OCI-LY7 (cell line): Measurements from ENCODE around the gene CCNK. TPM values are rescaled to one million over a fixed set of nuclear protein-coding genes. Genes with fewer than 3 reads are reported as not detected.

Experiments
- BruUV-seq: library from RNA; stranded (reverse); fragments of 400-500 nt; replicated peaks from 2 replicates; lab custom pipeline; 2021; lab: Mats Ljungman, UMichigan
- CTCF ChIA-PET: fragments of 300-600 bp; sonication (Branson Sonifier 250); formaldehyde crosslinking; loops from one replicate; lab custom pipeline; 2022; ENCODE audit warnings: antibody characterized with exemption; ENCODE audit not compliant: unreplicated experiment; lab: Charles Lee
- POLR2A ChIA-PET: fragments of 300-600 bp; sonication (Branson Sonifier 250); formaldehyde crosslinking; loops from one replicate; lab custom pipeline; 2022; ENCODE audit warnings: antibody characterized with exemption; lab: Charles Lee
- DNase-seq: peaks from one replicate; pipeline ENCODE4 v3.0.0-alpha.2; 2015; ENCODE audit warnings: low spot score
- H2AFZ ChIP-seq: fragments of 200-600 bp; sonication (generic), shearing (Covaris generic); 2 replicates; pipeline ENCODE4 v1.6.1; 2014; ENCODE audit warnings: mild to moderate bottlenecking, antibody characterized with exemption, low read length, moderate library complexity
- H3K27ac ChIP-seq: fragments of 200-600 bp; sonication (generic); 2 replicates; pipeline ENCODE4 v1.5.1; 2014; ENCODE audit warnings: mixed run types, low read depth, mild to moderate bottlenecking, moderate library complexity, low read length, inconsistent platforms; ENCODE audit not compliant: poor library complexity, severe bottlenecking
- H3K36me3 ChIP-seq: fragments of 200-600 bp; sonication (generic); 2 replicates; pipeline ENCODE4 v1.6.1; 2014; ENCODE audit warnings: mild to moderate bottlenecking, antibody characterized with exemption, low read length, moderate library complexity, mixed read lengths; ENCODE audit not compliant: insufficient read depth
- H3K4me1 ChIP-seq: fragments of 200-600 bp; sonication (generic); 2 replicates; pipeline ENCODE4 v1.5.1; 2014; ENCODE audit warnings: mild to moderate bottlenecking, low read length; ENCODE audit not compliant: insufficient read depth, poor library complexity, severe bottlenecking
- H3K4me2 ChIP-seq: fragments of 200-600 bp; sonication (generic); 2 replicates; pipeline ENCODE4 v1.6.1; 2014; ENCODE audit warnings: mild to moderate bottlenecking, low read length
- H3K4me3 ChIP-seq: fragments of 200-600 bp; sonication (generic); 2 replicates; pipeline ENCODE4 v1.5.1; 2014; ENCODE audit warnings: mild to moderate bottlenecking, low read depth, low read length; ENCODE audit not compliant: poor library complexity, severe bottlenecking
- H3K79me2 ChIP-seq: fragments of 200-600 bp; sonication (generic); 2 replicates; pipeline ENCODE4 v1.6.1; 2016; ENCODE audit warnings: low read depth, mild to moderate bottlenecking, low read length, moderate library complexity, mixed read lengths; ENCODE audit not compliant: insufficient read depth
- H3K9me2 ChIP-seq: fragments of 200-600 bp; sonication (generic); 2 replicates; pipeline ENCODE4 v1.6.1; 2016; ENCODE audit warnings: mild to moderate bottlenecking, low read length, mixed read lengths; ENCODE audit not compliant: insufficient read depth
- H3K9me3 ChIP-seq: fragments of 200-600 bp; sonication (generic); 2 replicates; pipeline ENCODE4 v1.6.1; 2014; ENCODE audit warnings: mild to moderate bottlenecking, mixed run types, low read length, mixed read lengths
- H4K20me1 ChIP-seq: fragments of 200-600 bp; sonication (generic); 2 replicates; pipeline ENCODE4 v1.6.1; 2014; ENCODE audit warnings: mild to moderate bottlenecking, antibody characterized with exemption, low read length, moderate library complexity, mixed read lengths; ENCODE audit not compliant: insufficient read depth
- EZH2phosphoT487 ChIP-seq: fragments of 200-600 bp; sonication (generic); IDR thresholded peaks from 2 replicates; pipeline ENCODE4 v1.6.1; 2018; ENCODE audit warnings: low read depth, borderline replicate concordance, mild to moderate bottlenecking, mixed run types, antibody characterized with exemption, low read length, moderate library complexity, mixed read lengths
- intact Hi-C: fragments of 100-400 bp; cut with micrococcal nuclease; formaldehyde crosslinking; loops from one replicate; pipeline ENCODE4 v1.10.0; 2022; ENCODE audit not compliant: unreplicated experiment
- total RNA-seq, 2 experiments: library from RNA; depleted of rRNA in 1 of 2; stranded (reverse); fragments of >200 nt in 1 of 2; shearing (Covaris generic) in 1 of 2; gene quantifications; 2 replicates each; pipeline ENCODE4 v1.2.3, GENCODE V29; 2014 to 2022
- TF ChIP-seq, protein P1 (sequence below): fragments of 200-600 bp; sonication (generic); conservative IDR thresholded peaks from 2 replicates; pipeline ENCODE4 v1.5.1; 2014; ENCODE audit warnings: mild to moderate bottlenecking, antibody characterized with exemption, low read length, moderate library complexity, mixed read lengths

CCNK gene
- total RNA-seq, 2 experiments from 2014 or later, result 25.1 to 69.0 TPM

- Histone ChIP-seq H3K36me3 (peaks cover 76% of the 10 kb centered on the region; the same call in 1 of the 2 replicates), H3K9me3 (no peaks in the 10 kb centered on the region), H3K9me2 (no peaks in the 10 kb centered on the region), H3K4me2 (no peak overlapping the region), H3K4me3 (no peak overlapping the region), H3K79me2 (no peaks in the 10 kb centered on the region), H3K4me1 (no peaks in the 10 kb centered on the region), H3K27ac (no peak overlapping the region), H2AFZ (no peak overlapping the region), H4K20me1 (no peaks in the 10 kb centered on the region)
- no peak for DNase-seq
- POLR2A ChIA-PET, result interaction anchor here (0.6 to 2.1 kb wide), 4 partner anchors 9 to 34 kb away, joined by 4 to 8 read pairs (median 6); partner anchors contain the start of genes CCNK and SETD3
- intact Hi-C loops, result no loop called here
- CTCF ChIA-PET, result no interaction called here
- BruUV-seq, result no TSS peak
- TF ChIP-seq, protein P1, sequence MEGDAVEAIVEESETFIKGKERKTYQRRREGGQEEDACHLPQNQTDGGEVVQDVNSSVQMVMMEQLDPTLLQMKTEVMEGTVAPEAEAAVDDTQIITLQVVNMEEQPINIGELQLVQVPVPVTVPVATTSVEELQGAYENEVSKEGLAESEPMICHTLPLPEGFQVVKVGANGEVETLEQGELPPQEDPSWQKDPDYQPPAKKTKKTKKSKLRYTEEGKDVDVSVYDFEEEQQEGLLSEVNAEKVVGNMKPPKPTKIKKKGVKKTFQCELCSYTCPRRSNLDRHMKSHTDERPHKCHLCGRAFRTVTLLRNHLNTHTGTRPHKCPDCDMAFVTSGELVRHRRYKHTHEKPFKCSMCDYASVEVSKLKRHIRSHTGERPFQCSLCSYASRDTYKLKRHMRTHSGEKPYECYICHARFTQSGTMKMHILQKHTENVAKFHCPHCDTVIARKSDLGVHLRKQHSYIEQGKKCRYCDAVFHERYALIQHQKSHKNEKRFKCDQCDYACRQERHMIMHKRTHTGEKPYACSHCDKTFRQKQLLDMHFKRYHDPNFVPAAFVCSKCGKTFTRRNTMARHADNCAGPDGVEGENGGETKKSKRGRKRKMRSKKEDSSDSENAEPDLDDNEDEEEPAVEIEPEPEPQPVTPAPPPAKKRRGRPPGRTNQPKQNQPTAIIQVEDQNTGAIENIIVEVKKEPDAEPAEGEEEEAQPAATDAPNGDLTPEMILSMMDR, result no peak
- TF ChIP-seq EZH2phosphoT487, result no peak
Measured at GRCh38 chr14:99450266-99450665, 30.9 kb upstream of the CCNK start.

GRCh38 chr14:99451234-99451633, 30.0 kb upstream of the CCNK start:
- intact Hi-C loops, result no loop called here
- no peak for DNase-seq
- H3K4me1 ChIP-seq, result no peaks in the 10 kb centered on the region
- CTCF ChIA-PET, result no interaction called here
- H3K36me3 ChIP-seq, result peaks cover 79% of the 10 kb centered on the region; the same call in 1 of the 2 replicates
- no TSS peak for BruUV-seq
- TF ChIP-seq, protein P1, result no peak
- no peak for TF ChIP-seq EZH2phosphoT487
- H4K20me1 ChIP-seq, result no peaks in the 10 kb centered on the region
- H3K4me3 ChIP-seq, result no peak overlapping the region
- H3K9me3 ChIP-seq, result no peaks in the 10 kb centered on the region
- no peaks in the 10 kb centered on the region for H3K79me2 ChIP-seq
- no peak overlapping the region for H2AFZ ChIP-seq
- H3K9me2 ChIP-seq, result no peaks in the 10 kb centered on the region
- no peak overlapping the region for H3K27ac ChIP-seq
- POLR2A ChIA-PET, result interaction anchor here (0.6 to 1.3 kb wide), 5 partner anchors 19 to 38 kb away, joined by 3 to 4 read pairs (median 4); partner anchors contain the start of genes CCNK and SETD3
- no peak overlapping the region for H3K4me2 ChIP-seq

DNA sequence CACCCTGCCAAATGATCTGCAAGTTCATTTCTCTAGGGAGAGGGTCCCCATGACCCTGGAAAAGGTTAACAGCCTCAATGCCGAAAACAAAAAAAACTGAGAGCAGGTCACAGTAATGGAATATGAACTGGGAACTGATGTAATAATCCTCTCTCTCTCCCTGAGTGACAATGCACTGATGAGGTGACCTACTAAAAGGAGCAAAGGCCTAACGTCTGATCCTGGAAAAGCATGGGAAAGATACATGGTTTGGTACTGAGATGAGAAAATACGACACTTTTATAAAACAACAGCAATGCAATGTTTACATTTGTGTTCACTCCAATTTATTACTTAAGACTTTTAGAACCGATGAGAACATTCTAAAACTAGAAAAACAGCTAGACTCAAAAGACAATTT, 28.2 kb upstream of the CCNK start:
- TF ChIP-seq, protein P1, result no peak
- no peak for TF ChIP-seq EZH2phosphoT487
- Histone ChIP-seq H3K4me2 (no peak overlapping the region), H3K79me2 (no peaks in the 10 kb centered on the region), H3K27ac (no peak overlapping the region), H3K9me2 (no peaks in the 10 kb centered on the region), H4K20me1 (no peaks in the 10 kb centered on the region), H2AFZ (no peak overlapping the region), H3K4me3 (no peak overlapping the region), H3K4me1 (no peaks in the 10 kb centered on the region), H3K36me3 (peaks cover 86% of the 10 kb centered on the region), H3K9me3 (no peaks in the 10 kb centered on the region)
- intact Hi-C loops, result no loop called here
- CTCF ChIA-PET, result no interaction called here
- POLR2A ChIA-PET, result interaction anchor here (1.4 kb wide), 1 partner anchor 16 kb away, joined by 3 read pairs; no protein-coding TSS in a partner anchor
- no peak for DNase-seq
- no TSS peak for BruUV-seq
